GM12873 (cell line): ENCODE measurements around the gene CMSS1.

Source experiments
- TF ChIP-seq, protein P1 (sequence below): IDR thresholded peaks from 2 replicates; pipeline ENCODE4 v1.5.1; 2012; ENCODE audit warnings: low read depth, mild to moderate bottlenecking, moderate library complexity, low read length, control low read depth; ENCODE audit not compliant: insufficient read depth; ENCODE audit errors: missing control alignments

The CMSS1 gene

DNA sequence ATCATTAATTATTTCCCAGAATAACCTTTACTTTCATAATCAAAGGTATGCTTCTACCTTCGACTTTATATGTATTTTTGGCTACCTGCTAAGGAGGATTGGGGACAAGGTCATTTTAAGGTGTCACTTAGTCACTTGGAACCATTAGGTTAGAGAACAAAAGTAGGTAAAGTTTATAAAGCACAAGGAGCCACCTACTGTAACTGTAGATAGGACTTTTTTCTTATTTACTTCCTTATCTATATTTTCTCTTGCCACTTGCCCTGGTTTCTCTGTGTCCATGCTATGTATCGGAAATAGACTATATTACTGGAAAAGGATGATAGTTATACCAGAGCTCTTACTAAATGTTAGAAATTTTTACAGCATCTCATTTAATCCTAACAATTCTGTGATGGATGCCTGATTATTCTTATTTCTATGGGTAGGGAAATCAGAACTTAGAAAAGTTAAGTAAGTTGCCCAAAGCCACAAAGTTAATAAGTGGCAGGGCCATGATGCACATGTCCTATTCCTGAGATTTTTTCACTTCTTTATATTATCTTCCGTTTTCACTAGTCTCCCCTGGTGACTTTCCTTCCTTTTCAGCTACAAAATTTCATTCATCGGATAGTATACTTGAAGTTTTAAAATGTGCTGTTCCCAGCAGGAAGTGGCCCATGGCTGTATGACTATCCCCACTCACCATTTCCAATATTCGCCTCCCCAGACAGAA lies 132.5 kb downstream of the CMSS1 start:
- TF ChIP-seq, protein P1, sequence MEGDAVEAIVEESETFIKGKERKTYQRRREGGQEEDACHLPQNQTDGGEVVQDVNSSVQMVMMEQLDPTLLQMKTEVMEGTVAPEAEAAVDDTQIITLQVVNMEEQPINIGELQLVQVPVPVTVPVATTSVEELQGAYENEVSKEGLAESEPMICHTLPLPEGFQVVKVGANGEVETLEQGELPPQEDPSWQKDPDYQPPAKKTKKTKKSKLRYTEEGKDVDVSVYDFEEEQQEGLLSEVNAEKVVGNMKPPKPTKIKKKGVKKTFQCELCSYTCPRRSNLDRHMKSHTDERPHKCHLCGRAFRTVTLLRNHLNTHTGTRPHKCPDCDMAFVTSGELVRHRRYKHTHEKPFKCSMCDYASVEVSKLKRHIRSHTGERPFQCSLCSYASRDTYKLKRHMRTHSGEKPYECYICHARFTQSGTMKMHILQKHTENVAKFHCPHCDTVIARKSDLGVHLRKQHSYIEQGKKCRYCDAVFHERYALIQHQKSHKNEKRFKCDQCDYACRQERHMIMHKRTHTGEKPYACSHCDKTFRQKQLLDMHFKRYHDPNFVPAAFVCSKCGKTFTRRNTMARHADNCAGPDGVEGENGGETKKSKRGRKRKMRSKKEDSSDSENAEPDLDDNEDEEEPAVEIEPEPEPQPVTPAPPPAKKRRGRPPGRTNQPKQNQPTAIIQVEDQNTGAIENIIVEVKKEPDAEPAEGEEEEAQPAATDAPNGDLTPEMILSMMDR = no peak

DNA sequence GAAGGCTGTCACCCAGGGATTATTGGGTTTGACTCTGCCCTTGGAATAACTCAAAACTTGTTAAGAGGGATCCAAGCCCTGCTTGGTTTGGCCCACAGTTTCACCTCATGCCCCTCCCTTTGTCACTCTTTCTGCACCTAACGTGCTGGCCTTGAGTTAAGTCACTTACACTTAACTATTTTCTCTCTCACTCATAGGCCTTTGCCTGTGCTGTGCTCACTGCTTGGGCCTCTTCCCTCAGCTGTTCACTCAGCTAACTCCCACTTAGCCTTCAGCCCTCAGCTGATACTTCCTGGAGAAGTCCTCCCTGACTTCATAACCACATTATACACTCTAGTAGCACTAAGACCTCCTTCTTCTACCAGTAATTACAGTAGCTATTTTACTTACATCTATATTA lies 133.3 kb downstream of the CMSS1 start:
- TF ChIP-seq, protein P1 = no peak

DNA sequence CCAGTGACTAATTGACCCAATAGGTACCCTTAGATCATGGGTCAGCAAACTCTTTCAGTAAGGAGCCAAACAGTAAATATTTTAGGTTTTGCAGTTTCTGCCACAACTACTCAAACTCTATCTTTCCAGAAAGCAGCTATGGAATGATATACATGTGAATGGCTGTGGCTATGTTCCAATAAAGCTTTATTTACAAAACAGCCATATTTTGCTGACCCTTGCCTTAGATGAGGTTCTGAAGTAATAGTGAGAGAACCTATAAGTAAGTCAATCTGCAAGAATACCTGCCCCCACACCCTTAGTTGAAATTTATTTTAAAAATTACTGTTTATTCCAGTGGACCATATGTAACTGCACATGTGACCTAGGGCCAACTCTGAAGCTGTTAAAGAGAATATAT lies 134.0 kb downstream of the CMSS1 start:
- TF ChIP-seq, protein P1 = no peak

DNA sequence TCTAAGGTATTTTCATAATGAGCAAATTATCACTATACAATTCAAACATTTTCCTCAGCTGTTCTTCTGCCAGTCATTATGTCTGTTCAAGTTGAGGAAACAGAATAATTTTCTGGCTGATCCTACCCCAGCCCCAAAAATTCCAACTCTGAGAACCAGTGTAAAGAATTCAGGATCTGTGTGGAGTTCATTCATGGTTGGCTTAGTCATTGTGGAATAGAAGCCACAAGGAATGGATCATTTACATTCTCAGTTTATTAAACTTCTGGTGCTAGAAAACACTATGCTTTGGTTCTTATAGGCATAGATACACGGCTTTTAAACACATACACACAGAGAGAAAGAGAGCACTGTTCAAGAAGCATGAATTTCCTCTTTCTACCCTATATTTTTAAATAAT lies 134.6 kb downstream of the CMSS1 start:
- TF ChIP-seq, protein P1 = no peak

DNA sequence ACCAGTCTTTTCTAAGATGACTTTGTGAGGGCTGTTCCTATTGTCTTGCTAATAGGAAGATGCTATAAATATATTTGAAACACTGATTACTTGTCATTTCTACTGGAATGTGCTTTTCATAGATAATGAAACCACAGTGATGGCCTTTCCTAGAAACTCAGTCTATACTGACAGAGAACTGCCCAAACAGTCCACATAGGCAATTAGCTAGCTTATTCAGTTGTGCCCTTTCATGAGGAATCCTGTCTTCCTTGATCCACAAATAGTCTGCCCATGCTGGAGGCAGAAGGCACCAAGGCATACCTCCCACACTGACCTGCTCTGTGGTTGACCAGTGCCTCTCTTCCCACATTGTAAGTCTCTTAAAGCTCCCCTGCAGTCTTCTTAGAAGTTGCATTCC lies 135.9 kb downstream of the CMSS1 start:
- TF ChIP-seq, protein P1 = no peak

DNA sequence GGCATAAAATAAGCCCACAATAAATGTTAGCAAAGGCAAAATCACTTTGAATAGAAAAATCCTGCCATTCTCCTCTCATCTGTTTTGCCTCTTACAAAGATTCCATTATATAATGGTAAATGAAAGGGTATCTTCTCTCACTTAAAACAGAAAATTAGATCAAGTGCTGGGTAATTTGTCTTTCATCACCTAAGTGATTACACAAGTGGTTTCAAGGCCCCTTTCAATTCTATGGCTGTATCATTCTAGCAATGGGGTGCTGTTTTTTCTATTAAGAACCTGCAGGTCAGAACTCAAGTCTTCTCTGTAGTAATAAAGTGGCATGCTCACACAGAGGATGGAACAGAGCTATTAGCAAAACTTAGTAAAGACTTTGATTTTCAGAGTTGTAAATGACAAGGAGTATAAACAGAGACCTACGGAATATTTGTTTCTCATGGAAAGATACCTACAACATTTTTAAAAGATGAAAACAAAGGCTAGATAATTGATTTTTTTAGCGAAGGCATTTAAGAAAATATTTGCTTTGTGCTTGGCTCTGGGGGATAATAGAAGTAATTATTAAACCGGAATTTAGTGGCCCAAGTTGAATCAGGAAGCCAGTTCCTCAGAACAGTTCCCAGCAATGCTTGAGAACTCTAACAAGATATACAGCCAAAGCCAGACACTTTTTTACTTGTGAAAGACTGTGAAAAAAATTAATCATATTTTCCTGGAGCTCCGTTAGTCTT lies 137.4 kb downstream of the CMSS1 start:
- TF ChIP-seq, protein P1 = no peak

DNA sequence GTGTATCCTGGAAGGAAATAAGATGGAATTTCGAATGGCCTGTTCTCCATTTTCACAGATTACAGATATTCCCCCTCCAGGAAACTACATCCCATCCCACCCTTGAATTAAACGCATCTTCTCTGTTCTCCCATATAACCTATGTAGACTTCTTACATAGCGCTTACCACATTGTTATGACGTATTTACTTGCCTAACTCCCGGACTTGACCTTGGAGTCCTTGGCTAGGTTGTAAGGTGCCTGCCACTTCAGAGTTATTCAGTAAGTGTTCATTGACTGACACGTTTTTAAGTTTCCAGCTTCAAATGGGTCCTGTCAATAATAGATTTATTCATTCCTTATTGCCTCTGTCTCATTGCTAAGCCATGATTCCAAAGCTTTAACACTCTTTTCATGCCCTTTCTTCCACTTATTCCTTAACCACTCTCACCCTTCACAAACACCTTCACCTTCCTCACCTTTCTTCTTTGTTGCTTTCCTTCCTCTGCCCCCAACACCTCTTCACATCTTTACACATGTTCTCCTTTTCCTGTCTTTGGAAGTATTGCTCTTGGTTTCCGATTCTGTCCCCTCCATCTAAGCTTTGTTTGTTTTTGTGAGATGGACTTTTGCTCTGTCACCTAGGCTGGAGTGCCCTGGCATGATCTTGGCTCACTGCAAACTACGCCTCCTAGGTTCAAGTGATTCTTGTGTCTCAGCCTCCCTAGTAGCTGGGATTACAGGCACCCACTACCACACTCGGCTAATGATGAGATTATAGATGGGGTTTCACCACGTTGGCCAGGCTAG lies 138.3 kb downstream of the CMSS1 start:
- TF ChIP-seq, protein P1 = no peak
